ENCODE results near the gene CCDC93. TPM values are rescaled to one million over a fixed set of nuclear protein-coding genes. Genes with fewer than 3 reads are reported as not detected.

The CCDC93 gene
- total RNA-seq, 4 donors from 2014 or later: 41.6 to 450 (median 80.7) TPM

DNA sequence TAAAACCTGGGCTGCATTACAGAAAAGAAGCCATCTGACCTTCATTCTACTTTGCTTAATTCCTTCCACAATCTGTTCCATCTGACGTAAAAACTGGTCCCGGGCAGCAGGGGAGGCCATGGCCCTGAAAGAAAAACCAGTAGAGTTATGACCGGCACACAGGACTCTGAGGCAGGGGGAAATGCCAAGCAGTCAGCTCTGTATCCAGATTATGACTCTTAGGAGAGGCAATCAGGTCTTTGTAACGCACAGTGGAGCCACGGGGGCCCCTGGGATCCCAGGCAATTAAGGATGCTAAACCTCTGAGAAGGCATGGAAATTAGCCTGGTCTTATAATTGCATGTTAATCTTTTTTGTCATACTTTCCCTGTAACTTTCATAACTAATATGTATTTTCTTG, 78.4 kb downstream of the CCDC93 start:
- H3K9me3 ChIP-seq: no peaks in the 10 kb centered on the region
- H3K27me3 ChIP-seq: no peaks in the 10 kb centered on the region
- H3K27ac ChIP-seq: no peak overlapping the region
- in situ Hi-C loops (cut with MboI; ENCODE audit: low pct_ligation_motif_present in 1 of 4, low pct_unique_long_range_greater_than_20kb in 1 of 4, low sequenced_read_pairs in 3 of 4) (no loop called here), intact Hi-C loops (cut with DNase I; ENCODE audit: low total_unique reads) (no loop called here)
- DNase-seq: no peak
- no peak for TF ChIP-seq POLR2AphosphoS5 (IDR thresholded peaks at IDR 0.05)
- TF ChIP-seq EP300 (IDR thresholded peaks at IDR 0.05; ENCODE audit: low read depth): no peak
- TF ChIP-seq POLR2A (IDR thresholded peaks at IDR 0.05): no peak
- TF ChIP-seq, protein P1, sequence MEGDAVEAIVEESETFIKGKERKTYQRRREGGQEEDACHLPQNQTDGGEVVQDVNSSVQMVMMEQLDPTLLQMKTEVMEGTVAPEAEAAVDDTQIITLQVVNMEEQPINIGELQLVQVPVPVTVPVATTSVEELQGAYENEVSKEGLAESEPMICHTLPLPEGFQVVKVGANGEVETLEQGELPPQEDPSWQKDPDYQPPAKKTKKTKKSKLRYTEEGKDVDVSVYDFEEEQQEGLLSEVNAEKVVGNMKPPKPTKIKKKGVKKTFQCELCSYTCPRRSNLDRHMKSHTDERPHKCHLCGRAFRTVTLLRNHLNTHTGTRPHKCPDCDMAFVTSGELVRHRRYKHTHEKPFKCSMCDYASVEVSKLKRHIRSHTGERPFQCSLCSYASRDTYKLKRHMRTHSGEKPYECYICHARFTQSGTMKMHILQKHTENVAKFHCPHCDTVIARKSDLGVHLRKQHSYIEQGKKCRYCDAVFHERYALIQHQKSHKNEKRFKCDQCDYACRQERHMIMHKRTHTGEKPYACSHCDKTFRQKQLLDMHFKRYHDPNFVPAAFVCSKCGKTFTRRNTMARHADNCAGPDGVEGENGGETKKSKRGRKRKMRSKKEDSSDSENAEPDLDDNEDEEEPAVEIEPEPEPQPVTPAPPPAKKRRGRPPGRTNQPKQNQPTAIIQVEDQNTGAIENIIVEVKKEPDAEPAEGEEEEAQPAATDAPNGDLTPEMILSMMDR (IDR thresholded peaks at IDR 0.05): no peak
- H3K4me1 ChIP-seq: no peaks in the 10 kb centered on the region
- WGBS, 2 donors (ENCODE audit: low coverage in 1 of 2): 85 to 87% methylated on average over 2 to 5 of the region's 5 CpGs
- no peak overlapping the region for H3K4me3 ChIP-seq
- H3K36me3 ChIP-seq: peaks cover 0 to 87% (median 28%) of the 10 kb centered on the region in 4 donors

DNA sequence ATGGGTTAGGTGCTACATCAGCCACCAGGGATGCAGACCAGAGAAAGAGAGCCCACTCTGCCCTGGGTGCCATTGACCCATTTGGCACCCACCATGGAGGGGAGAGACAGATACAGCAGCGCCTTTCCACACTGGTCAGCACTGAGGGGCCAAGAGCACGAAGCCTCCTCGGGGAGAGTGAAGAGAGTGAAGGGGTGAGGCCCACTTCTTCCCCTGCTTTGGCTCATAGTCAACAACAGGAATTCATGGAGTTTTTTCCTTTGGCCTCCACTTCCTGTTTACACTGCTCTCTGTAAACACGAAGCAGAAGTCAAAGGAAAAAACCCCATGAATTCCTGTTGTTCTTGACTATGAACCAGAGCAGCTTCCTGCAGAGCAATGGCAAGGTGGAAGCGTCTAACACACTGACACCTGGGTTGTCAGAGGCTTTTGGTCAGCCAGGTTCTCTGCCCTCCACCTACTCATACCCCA, 80.0 kb downstream of the CCDC93 start:
- H3K4me1 ChIP-seq: no peaks in the 10 kb centered on the region
- TF ChIP-seq, protein P1 (IDR thresholded peaks at IDR 0.05): no peak
- TF ChIP-seq EP300 (IDR thresholded peaks at IDR 0.05; ENCODE audit: low read depth) (no peak), POLR2AphosphoS5 (IDR thresholded peaks at IDR 0.05) (no peak), POLR2A (IDR thresholded peaks at IDR 0.05) (no peak)
- no peaks in the 10 kb centered on the region for H3K27me3 ChIP-seq
- H3K27ac ChIP-seq: no peak overlapping the region
- peaks cover 0 to 87% (median 28%) of the 10 kb centered on the region in 4 donors for H3K36me3 ChIP-seq
- in situ Hi-C loops (cut with MboI; ENCODE audit: low pct_ligation_motif_present in 1 of 4, low pct_unique_long_range_greater_than_20kb in 1 of 4, low sequenced_read_pairs in 3 of 4): no loop called here
- WGBS, 2 donors (ENCODE audit: low coverage in 1 of 2): 60% methylated on average over 4 to 5 of the region's 5 CpGs
- no peak for DNase-seq
- H3K4me3 ChIP-seq: no peak overlapping the region
- intact Hi-C loops (cut with DNase I; ENCODE audit: low total_unique reads): no loop called here
- H3K9me3 ChIP-seq: no peaks in the 10 kb centered on the region

DNA sequence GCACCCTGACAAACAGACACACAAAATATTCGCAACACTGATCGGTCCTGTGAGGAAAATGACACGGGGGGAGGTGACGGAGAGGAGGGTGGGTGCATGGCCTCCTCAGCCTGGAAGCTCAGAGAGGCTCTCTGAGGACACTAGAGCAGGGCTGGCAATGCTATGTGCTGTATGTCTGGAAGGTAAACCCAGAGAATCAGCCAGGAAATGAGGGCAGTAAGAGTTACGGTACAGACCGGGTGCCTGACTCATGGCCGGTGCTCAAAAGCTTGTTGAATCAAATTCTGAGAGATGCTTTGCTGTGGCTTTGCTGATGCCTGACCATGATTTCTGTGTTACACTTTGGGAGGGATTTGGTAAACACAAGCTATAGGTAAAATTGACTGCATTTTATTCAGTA, 81.9 kb downstream of the CCDC93 start:
- H3K36me3 ChIP-seq: peaks cover 0 to 69% (median 26%) of the 10 kb centered on the region in 4 donors
- 89 to 95% methylated on average over 7 of the region's 7 CpGs for WGBS, 2 donors (ENCODE audit: low coverage in 1 of 2)
- intact Hi-C loops (cut with DNase I; ENCODE audit: low total_unique reads): no loop called here

DNA sequence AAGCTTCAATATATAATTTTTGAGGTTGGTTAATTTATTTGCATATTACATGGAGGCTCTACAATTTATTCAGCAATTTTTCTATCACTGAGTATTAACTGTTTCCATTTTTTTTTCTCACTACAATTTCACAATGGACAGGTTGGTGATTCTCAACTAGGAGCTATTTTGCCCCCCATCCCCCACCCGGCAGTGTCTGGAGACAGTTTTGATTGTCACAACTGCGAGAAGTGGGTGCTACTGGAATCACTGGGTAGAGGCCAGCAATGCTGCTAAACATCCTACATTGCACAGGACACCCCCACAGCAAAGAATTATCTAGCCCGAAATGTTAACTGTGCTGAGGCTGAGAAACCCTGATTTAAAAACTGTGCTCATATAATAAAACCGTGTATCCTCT, 82.6 kb downstream of the CCDC93 start:
- H3K36me3 ChIP-seq: peaks cover 0 to 65% (median 22%) of the 10 kb centered on the region in 4 donors
- DNase-seq: no peak
- no peaks in the 10 kb centered on the region for H3K27me3 ChIP-seq
- intact Hi-C loops (cut with DNase I; ENCODE audit: low total_unique reads): no loop called here
- in situ Hi-C loops (cut with MboI; ENCODE audit: low pct_ligation_motif_present in 1 of 4, low pct_unique_long_range_greater_than_20kb in 1 of 4, low sequenced_read_pairs in 3 of 4): no loop called here
- H3K27ac ChIP-seq: no peak overlapping the region
- 94% methylated on average over 4 of the region's 4 CpGs for WGBS, 2 donors (ENCODE audit: low coverage in 1 of 2)
- no peak overlapping the region for H3K4me3 ChIP-seq
- no peaks in the 10 kb centered on the region for H3K4me1 ChIP-seq
- no peaks in the 10 kb centered on the region for H3K9me3 ChIP-seq
- TF ChIP-seq EP300 (IDR thresholded peaks at IDR 0.05; ENCODE audit: low read depth): no peak
- TF ChIP-seq, protein P1 (IDR thresholded peaks at IDR 0.05): no peak
- TF ChIP-seq POLR2AphosphoS5 (IDR thresholded peaks at IDR 0.05): no peak
- no peak for TF ChIP-seq POLR2A (IDR thresholded peaks at IDR 0.05)

More for the DNA sequence above, 81.9 kb downstream of the CCDC93 start:
- H3K27ac ChIP-seq: no peak overlapping the region
- no peak overlapping the region for H3K4me3 ChIP-seq
- no peaks in the 10 kb centered on the region for H3K27me3 ChIP-seq
- in situ Hi-C loops (cut with MboI; ENCODE audit: low pct_ligation_motif_present in 1 of 4, low pct_unique_long_range_greater_than_20kb in 1 of 4, low sequenced_read_pairs in 3 of 4): no loop called here
- no peak for DNase-seq
- TF ChIP-seq POLR2A (IDR thresholded peaks at IDR 0.05) (no peak), POLR2AphosphoS5 (IDR thresholded peaks at IDR 0.05) (no peak), EP300 (IDR thresholded peaks at IDR 0.05; ENCODE audit: low read depth) (no peak)
- TF ChIP-seq, protein P1 (IDR thresholded peaks at IDR 0.05): no peak
- H3K4me1 ChIP-seq: no peaks in the 10 kb centered on the region
- no peaks in the 10 kb centered on the region for H3K9me3 ChIP-seq
